Fibroblast of pulmonary artery (primary cell): Measurements from ENCODE around the gene GABRE.

Experiments used
- DNase-seq: peaks from one replicate; pipeline ENCODE4 v3.0.0-alpha.2; 2010; ENCODE audit warnings: low read depth
- H3K4me3 ChIP-seq: replicated peaks from 2 replicates; pipeline ENCODE4 v1.5.1; 2011; ENCODE audit warnings: low read depth, mild to moderate bottlenecking, control low read depth, low read length, moderate library complexity
- CTCF ChIP-seq: IDR thresholded peaks from 2 replicates; pipeline ENCODE4 v1.5.1; 2011; ENCODE audit warnings: mild to moderate bottlenecking, control low read depth, low read length, inconsistent platforms; ENCODE audit errors: missing control alignments

Gene GABRE

GRCh38 chrX:151973060-151973661, 1.3 kb downstream of the GABRE start:
- peak overlapping the region; percentile 64 for H3K4me3 ChIP-seq
- no peak for DNase-seq
- no peak for TF ChIP-seq CTCF

- no peak for TF ChIP-seq CTCF
- DNase-seq: peak; percentile 94
- peak overlapping the region; percentile 24 for H3K4me3 ChIP-seq
Measured at GRCh38 chrX:151970661-151971060, 3.8 kb downstream of the GABRE start.

- no peak for TF ChIP-seq CTCF
- no peak overlapping the region for H3K4me3 ChIP-seq
- DNase-seq: no peak
Measured at GRCh38 chrX:151970027-151970426, 4.4 kb downstream of the GABRE start.

- no peak overlapping the region for H3K4me3 ChIP-seq
- no peak for TF ChIP-seq CTCF
- no peak for DNase-seq
Measured at GRCh38 chrX:151966236-151966635, 8.2 kb downstream of the GABRE start.

GRCh38 chrX:151962034-151962433, 12.4 kb downstream of the GABRE start:
- H3K4me3 ChIP-seq: no peak overlapping the region
- TF ChIP-seq CTCF: no peak
- DNase-seq: no peak

- TF ChIP-seq CTCF: no peak
- DNase-seq: no peak
- H3K4me3 ChIP-seq: no peak overlapping the region
Measured at GRCh38 chrX:151958101-151958500, 16.4 kb downstream of the GABRE start.

- TF ChIP-seq CTCF: no peak
- H3K4me3 ChIP-seq: no peak overlapping the region
- DNase-seq: no peak
Measured at GRCh38 chrX:151954730-151955129, 19.7 kb downstream of the GABRE start.
